ENCODE data around the gene PELI2.
"Not testable (repeated sequence)": the region's sequence is repeated elsewhere in the genome, so short reads cannot be mapped to it uniquely, and the experiment has no call there.

DNA sequence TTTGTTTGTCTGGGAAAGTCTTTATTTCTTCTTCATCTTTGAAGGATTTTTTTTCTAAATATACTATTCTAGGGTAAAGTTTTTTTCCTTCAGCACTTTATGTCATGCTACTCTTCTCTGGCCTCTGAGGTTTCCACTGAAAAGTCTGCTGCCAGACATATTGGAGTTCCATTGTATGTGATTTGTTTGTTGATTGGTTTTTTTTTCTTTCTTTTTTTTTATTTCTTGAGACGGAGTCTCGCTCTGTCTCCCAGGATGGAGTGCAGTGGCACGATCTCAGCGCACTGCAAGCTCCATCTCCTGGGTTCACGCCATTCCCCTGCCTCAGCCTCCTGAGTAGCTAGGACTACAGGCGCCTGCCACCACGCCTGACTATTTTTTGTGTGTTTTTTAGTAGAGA lies 48.4 kb downstream of the PELI2 start:
- not testable (repeated sequence) for TF ChIP-seq ZFP3 (tag by site-specific recombination; IDR thresholded peaks at IDR 0.05; ENCODE audit: low read depth); ZNF37A (tag by site-specific recombination; IDR thresholded peaks at IDR 0.05); TCF7L2 (IDR thresholded peaks at IDR 0.05; ENCODE audit: borderline replicate concordance, low read depth, low read length); ZNF302 (tag by site-specific recombination; IDR thresholded peaks at IDR 0.05; ENCODE audit: low read depth); SALL2 (tag by site-specific recombination; IDR thresholded peaks at IDR 0.05; ENCODE audit: borderline replicate concordance); ZNF777 (tag by site-specific recombination; IDR thresholded peaks at IDR 0.05; ENCODE audit: borderline replicate concordance); ZNF416 (tag by site-specific recombination; IDR thresholded peaks at IDR 0.05); KLF16 (tag by site-specific recombination; IDR thresholded peaks at IDR 0.05); ZNF530 (tag by site-specific recombination; IDR thresholded peaks at IDR 0.05; ENCODE audit: low read depth); MZF1 (tag by site-specific recombination; IDR thresholded peaks at IDR 0.05; ENCODE audit: borderline replicate concordance); ZNF174 (tag by site-specific recombination; IDR thresholded peaks at IDR 0.05)
- TF ChIP-seq, protein P1, sequence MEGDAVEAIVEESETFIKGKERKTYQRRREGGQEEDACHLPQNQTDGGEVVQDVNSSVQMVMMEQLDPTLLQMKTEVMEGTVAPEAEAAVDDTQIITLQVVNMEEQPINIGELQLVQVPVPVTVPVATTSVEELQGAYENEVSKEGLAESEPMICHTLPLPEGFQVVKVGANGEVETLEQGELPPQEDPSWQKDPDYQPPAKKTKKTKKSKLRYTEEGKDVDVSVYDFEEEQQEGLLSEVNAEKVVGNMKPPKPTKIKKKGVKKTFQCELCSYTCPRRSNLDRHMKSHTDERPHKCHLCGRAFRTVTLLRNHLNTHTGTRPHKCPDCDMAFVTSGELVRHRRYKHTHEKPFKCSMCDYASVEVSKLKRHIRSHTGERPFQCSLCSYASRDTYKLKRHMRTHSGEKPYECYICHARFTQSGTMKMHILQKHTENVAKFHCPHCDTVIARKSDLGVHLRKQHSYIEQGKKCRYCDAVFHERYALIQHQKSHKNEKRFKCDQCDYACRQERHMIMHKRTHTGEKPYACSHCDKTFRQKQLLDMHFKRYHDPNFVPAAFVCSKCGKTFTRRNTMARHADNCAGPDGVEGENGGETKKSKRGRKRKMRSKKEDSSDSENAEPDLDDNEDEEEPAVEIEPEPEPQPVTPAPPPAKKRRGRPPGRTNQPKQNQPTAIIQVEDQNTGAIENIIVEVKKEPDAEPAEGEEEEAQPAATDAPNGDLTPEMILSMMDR (tag by site-specific recombination; IDR thresholded peaks at IDR 0.05) = not testable (repeated sequence)
- TF ChIP-seq, protein P2, sequence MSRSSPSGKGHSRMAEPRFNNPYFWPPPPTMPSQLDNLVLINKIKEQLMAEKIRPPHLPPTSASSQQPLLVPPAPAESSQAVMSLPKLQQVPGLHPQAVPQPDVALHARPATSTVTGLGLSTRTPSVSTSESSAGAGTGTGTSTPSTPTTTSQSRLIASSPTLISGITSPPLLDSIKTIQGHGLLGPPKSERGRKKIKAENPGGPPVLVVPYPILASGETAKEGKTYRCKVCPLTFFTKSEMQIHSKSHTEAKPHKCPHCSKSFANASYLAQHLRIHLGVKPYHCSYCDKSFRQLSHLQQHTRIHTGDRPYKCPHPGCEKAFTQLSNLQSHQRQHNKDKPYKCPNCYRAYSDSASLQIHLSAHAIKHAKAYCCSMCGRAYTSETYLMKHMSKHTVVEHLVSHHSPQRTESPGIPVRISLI (tag by site-specific recombination; IDR thresholded peaks at IDR 0.05) = not testable (repeated sequence)
- TF ChIP-seq, protein P3, sequence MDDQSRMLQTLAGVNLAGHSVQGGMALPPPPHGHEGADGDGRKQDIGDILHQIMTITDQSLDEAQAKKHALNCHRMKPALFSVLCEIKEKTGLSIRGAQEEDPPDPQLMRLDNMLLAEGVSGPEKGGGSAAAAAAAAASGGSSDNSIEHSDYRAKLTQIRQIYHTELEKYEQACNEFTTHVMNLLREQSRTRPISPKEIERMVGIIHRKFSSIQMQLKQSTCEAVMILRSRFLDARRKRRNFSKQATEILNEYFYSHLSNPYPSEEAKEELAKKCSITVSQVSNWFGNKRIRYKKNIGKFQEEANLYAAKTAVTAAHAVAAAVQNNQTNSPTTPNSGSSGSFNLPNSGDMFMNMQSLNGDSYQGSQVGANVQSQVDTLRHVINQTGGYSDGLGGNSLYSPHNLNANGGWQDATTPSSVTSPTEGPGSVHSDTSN (CRISPR knock-in tag; IDR thresholded peaks at IDR 0.05) = not testable (repeated sequence)
